Stimulated activated CD4-positive, alpha-beta T cell treated with anti-CD3 and anti-CD28 coated beads, Interleukin-12 subunit alpha, Interleukin-12 subunit beta, amount 100 ng/mL, for 24 hours (primary cell): ENCODE measurements around the gene MEF2C.

Source experiments
- DNase-seq, 2 experiments: peaks; one replicate each; pipeline ENCODE4 v3.0.0-alpha.2; 2020; ENCODE audit warnings: low read depth in 2 of 2

MEF2C gene

DNA sequence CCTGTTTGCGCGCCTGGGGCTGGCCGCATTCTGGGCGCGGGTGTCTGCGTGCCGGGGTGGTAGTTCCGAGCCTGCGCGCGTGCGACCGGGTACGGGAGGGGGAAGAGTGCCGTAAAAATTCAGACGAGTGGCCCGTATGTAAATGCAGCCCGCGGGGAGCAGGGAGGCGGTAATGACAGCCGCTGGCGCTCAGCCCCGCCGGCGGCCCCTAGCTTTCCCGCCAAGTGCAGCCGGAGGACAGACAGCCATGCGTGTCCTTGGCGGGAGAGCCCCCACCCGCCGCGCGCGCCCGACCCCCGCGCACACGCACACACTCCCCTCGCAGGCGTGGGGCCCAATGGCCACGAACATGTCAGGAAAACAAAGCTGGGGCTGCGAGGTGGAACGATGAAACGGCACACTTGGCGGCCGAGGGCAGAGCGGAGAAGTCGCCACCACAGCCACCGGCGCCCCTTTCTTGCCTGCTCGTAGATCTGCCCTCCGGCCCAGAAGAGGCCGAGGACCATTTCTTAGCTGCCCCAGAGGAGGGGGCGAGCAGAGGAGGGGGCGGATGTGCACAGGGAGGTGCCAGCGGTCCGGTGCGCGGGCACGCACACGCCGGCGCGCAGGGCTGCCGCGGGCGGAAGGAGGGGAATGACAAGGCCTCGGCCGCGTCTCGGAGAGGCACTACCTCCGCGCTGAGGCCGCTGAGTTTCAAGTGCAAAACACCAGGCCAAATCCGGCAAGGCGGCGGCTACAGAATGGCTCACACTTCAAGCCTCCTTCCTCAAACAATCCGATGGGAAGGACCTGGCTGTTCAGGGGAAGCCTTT lies 208.4 kb downstream of the MEF2C start:
- DNase-seq: no peak

DNA sequence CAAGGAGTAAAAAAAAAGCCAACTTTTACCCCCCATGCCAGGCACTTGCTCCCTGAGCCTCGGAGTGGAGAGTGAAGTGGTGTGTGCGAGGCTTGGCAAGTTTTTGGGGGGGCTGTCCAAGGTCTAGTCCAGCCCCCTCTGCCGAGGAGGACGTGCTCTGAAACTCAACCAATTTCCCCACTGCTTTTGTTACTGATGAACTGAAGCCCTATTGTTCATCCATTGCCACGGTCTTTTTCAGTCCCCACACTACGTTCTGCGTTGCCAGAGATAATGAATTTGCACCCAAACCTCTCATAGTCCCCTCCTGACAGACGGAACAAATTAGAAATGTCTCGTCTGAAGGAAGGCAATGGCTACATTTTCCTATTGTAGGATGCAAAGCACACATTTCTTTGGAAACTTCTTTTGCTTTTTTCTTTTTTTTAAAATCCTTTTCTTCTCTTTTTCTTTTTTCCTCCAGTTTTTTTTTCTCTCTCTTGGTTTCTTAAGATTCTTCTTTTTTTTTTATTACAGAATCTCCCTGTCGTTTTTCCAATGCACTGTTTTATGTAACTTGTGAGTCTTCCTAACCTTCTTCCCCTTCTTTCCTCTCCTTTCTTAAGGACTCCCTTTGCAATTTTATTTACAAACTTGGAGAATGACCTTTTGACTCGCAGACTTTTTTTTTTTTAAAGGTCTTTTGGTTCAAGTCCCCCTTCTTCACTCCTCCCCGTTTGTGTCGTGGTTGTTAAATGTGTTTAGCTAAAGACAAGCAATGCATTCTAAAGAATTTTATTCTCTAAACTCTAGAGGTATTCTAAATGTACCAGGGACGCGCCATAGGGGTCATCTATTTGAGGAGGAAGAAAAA lies 209.5 kb downstream of the MEF2C start:
- DNase-seq: no peak

GRCh38 chr5:88672644-88673252 lies 210.2 kb downstream of the MEF2C start:
- no peak for DNase-seq

- DNase-seq: no peak
Observed at GRCh38 chr5:88671505-88672499, 211.2 kb downstream of the MEF2C start.

DNA sequence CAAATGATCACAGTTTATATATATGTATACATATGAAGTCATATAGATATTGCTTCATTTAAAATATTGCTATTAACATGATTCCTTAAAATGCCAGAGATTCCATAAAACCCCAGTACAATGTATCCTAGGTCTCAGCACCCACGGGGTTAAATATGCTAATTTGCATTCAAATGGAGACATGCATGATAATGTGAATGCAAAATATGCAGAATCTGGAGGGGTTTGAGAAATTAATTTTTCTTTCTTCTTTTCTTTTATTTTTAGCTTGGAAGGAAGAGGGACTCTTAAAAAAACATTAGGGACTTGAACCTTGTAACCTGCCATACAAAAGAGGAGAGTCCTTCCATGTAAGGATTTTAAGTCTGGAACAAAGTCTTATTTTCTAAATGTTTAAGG lies 211.9 kb downstream of the MEF2C start:
- no peak for DNase-seq

- DNase-seq: no peak
Observed at GRCh38 chr5:88670461-88670860, 212.5 kb downstream of the MEF2C start.

GRCh38 chr5:88669371-88670050 lies 213.5 kb downstream of the MEF2C start:
- DNase-seq: no peak

GRCh38 chr5:88667496-88668201 lies 215.3 kb downstream of the MEF2C start:
- no peak for DNase-seq
